Keratinocyte (primary cell): ENCODE results near the gene DLG1. TPM values are rescaled to one million over a fixed set of nuclear protein-coding genes. Genes with fewer than 3 reads are reported as not detected.

ENCODE experiments used
- DNase-seq: peaks from one replicate; pipeline ENCODE4 v3.0.0-alpha.2; 2011; ENCODE audit warnings: low read depth, missing footprints, low spot score
- FAIRE-seq: peaks from 2 replicates; lab custom pipeline; 2011; peaks lifted over from hg19 to GRCh38; lab: Jason Lieb, UNC
- H2AFZ ChIP-seq: 2 replicates; pipeline ENCODE4 v1.6.0; 2012; ENCODE audit warnings: low read length, control low read depth, inconsistent platforms; ENCODE audit not compliant: control insufficient read depth
- H3K27ac ChIP-seq: 2 replicates; pipeline ENCODE4 v1.5.1; 2011; ENCODE audit warnings: low read length; ENCODE audit not compliant: control insufficient read depth, insufficient read depth
- H3K27me3 ChIP-seq: 3 replicates; pipeline ENCODE4 v1.6.0; 2011; ENCODE audit warnings: low read length; ENCODE audit not compliant: control insufficient read depth, insufficient read depth; ENCODE audit errors: extremely low read depth
- H3K36me3 ChIP-seq, 2 experiments: 2 replicates in 1 of 2; 3 replicates in 1 of 2; pipeline ENCODE4 v1.5.1; 2011; ENCODE audit warnings: low read length in 2 of 2, mild to moderate bottlenecking in 1 of 2; ENCODE audit not compliant: control insufficient read depth in 2 of 2, insufficient read depth in 2 of 2; ENCODE audit errors: extremely low read depth in 1 of 2
- H3K4me1 ChIP-seq: 3 replicates; pipeline ENCODE4 v1.5.1; 2011; ENCODE audit warnings: low read length; ENCODE audit not compliant: control insufficient read depth, insufficient read depth; ENCODE audit errors: extremely low read depth
- H3K4me2 ChIP-seq: 3 replicates; pipeline ENCODE4 v1.6.0; 2011; ENCODE audit warnings: low read depth, low read length; ENCODE audit not compliant: control insufficient read depth, insufficient read depth; ENCODE audit errors: extremely low read depth
- H3K4me3 ChIP-seq, 3 experiments: fragments of 200-600 bp in 1 of 3; sonication (generic) in 1 of 3; 2 replicates in 2 of 3; 3 replicates in 1 of 3; pipeline ENCODE4 v1.5.1; 2011 to 2016; ENCODE audit warnings: low read length in 3 of 3, mild to moderate bottlenecking in 3 of 3, control low read depth in 2 of 3, inconsistent platforms in 1 of 3, low read depth in 1 of 3, mixed read lengths in 1 of 3, mixed run types in 1 of 3, moderate library complexity in 1 of 3; ENCODE audit not compliant: control insufficient read depth in 2 of 3, insufficient read depth in 2 of 3; ENCODE audit errors: extremely low read depth in 1 of 3
- H3K79me2 ChIP-seq: 2 replicates; pipeline ENCODE4 v1.6.0; 2012; ENCODE audit warnings: low read length; ENCODE audit not compliant: control insufficient read depth, insufficient read depth
- H3K9ac ChIP-seq: 3 replicates; pipeline ENCODE4 v1.6.0; 2011; ENCODE audit warnings: low read length; ENCODE audit not compliant: control insufficient read depth, insufficient read depth; ENCODE audit errors: extremely low read depth
- H3K9me1 ChIP-seq: 3 replicates; pipeline ENCODE4 v1.6.0; 2011; ENCODE audit warnings: low read length; ENCODE audit not compliant: control insufficient read depth, insufficient read depth; ENCODE audit errors: extremely low read depth
- H3K9me3 ChIP-seq: 2 replicates; pipeline ENCODE4 v1.5.1; 2012; ENCODE audit warnings: low read depth, low read length; ENCODE audit not compliant: control insufficient read depth
- H4K20me1 ChIP-seq: 3 replicates; pipeline ENCODE4 v1.6.0; 2011; ENCODE audit warnings: low read length; ENCODE audit not compliant: control insufficient read depth, insufficient read depth; ENCODE audit errors: extremely low read depth
- EZH2 ChIP-seq: IDR thresholded peaks from one replicate; pipeline ENCODE4 v1.6.1; 2012; ENCODE audit warnings: inconsistent platforms, mild to moderate bottlenecking, low read length, moderate library complexity
- dilution Hi-C: fragments of 300-500 bp; cut with MboI; formaldehyde crosslinking; loops from one replicate; pipeline ENCODE4 v1.7.0; 2020; ENCODE audit warnings: low sequenced_read_pairs; ENCODE audit not compliant: extremely low pct_ligation_motif_present
- polyA plus RNA-seq, 5 experiments: library from polyadenylated mRNA; depleted of rRNA in 3 of 5; stranded (reverse) in 3 of 5; stranded (forward) in 1 of 5; unstranded in 1 of 5; fragments of >200 nt; gene quantifications; 1 replicate in 1 of 5; 2 replicates in 3 of 5; 3 replicates in 1 of 5; pipeline versions ENCODE4 v1.2.1 to v1.2.3, GENCODE V29; 2011 to 2012; ENCODE audit warnings: missing spikeins in 2 of 5, low read depth in 1 of 5, low replicate concordance in 1 of 5
- TF ChIP-seq, protein P1 (sequence below), 3 experiments: IDR thresholded peaks in 1 of 3; conservative IDR thresholded peaks in 1 of 3; optimal IDR thresholded peaks in 1 of 3; 2 replicates in 2 of 3; 3 replicates in 1 of 3; pipeline versions ENCODE3 to v1.5.1; 2011; ENCODE audit warnings: low read length in 3 of 3, mild to moderate bottlenecking in 3 of 3, moderate library complexity in 2 of 3, control low read depth in 1 of 3, inconsistent platforms in 1 of 3; ENCODE audit not compliant: insufficient read depth in 2 of 3; ENCODE audit errors: extremely low read depth in 1 of 3

DLG1 gene
- polyA plus RNA-seq, 1 donor (not counting 4 experiments of a cell fraction or from before 2014, with no cell fraction given) = 139 TPM

DNA sequence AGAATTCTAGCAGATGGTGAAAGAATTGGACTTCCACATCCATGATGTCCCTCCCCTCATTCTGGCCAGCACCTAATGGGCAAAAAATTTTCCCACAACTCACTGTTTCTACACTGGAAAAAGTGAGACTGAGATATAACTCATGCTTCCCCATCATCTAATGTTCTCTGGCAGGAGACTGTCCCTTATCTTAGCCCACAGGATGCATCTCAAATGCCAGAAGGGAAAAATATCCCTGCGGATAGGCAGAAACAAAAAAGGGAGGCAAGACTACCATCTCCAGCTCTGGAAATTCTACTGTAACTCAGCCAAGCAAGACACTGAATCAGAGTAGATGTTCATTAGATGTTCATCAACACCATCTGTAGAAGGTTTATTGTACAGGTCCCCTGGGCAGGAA lies 58.6 kb downstream of the DLG1 start:
- Histone ChIP-seq H3K9me1 (no peaks in the 10 kb centered on the region), H3K9ac (no peak overlapping the region), H3K27ac (no peak overlapping the region), H3K36me3 (peaks cover 11 to 20% of the 10 kb centered on the region in 2 experiments), H4K20me1 (peaks cover 11% of the 10 kb centered on the region), H3K27me3 (no peaks in the 10 kb centered on the region), H3K4me2 (no peak overlapping the region), H3K79me2 (peaks cover 99% of the 10 kb centered on the region), H3K4me1 (no peaks in the 10 kb centered on the region), H3K4me3 (no peak overlapping the region), H2AFZ (no peak overlapping the region), H3K9me3 (peaks cover 16% of the 10 kb centered on the region)
- DNase-seq (no peak), FAIRE-seq (no peak)
- TF ChIP-seq, protein P1, sequence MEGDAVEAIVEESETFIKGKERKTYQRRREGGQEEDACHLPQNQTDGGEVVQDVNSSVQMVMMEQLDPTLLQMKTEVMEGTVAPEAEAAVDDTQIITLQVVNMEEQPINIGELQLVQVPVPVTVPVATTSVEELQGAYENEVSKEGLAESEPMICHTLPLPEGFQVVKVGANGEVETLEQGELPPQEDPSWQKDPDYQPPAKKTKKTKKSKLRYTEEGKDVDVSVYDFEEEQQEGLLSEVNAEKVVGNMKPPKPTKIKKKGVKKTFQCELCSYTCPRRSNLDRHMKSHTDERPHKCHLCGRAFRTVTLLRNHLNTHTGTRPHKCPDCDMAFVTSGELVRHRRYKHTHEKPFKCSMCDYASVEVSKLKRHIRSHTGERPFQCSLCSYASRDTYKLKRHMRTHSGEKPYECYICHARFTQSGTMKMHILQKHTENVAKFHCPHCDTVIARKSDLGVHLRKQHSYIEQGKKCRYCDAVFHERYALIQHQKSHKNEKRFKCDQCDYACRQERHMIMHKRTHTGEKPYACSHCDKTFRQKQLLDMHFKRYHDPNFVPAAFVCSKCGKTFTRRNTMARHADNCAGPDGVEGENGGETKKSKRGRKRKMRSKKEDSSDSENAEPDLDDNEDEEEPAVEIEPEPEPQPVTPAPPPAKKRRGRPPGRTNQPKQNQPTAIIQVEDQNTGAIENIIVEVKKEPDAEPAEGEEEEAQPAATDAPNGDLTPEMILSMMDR (optimal IDR thresholded peaks at IDR 0.05 in 1 of 3, IDR thresholded peaks at IDR 0.05 in 1 of 3, conservative IDR thresholded peaks at IDR 0.05 in 1 of 3; ENCODE audit: extremely low read depth in 1 of 3, insufficient read depth in 2 of 3, low read length in 3 of 3) = no peak
- TF ChIP-seq EZH2 = no peak
- dilution Hi-C loops = no loop called here

DNA sequence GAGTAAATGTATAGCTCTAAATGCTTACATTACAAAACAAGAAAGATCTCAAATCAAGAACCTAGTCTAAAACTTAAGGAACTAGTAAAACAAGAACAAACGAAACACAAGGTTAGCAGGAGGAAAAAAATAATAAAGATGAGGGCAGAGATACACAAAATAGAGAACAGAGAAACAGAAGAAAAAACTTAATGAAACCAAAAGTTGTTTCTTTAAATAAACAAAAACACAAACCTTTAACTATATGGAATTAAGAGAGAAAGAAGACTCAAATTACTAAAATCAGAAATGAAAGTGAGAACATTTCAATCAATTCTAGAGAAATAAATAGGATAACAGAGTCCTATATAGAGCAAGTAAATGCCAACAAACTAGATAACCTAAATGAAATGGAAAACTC lies 59.6 kb downstream of the DLG1 start:
- H3K9me3 ChIP-seq = peaks cover 10% of the 10 kb centered on the region
- peaks cover 3 to 10% of the 10 kb centered on the region in 2 experiments for H3K36me3 ChIP-seq
- DNase-seq = no peak
- peaks cover 99% of the 10 kb centered on the region for H3K79me2 ChIP-seq
- TF ChIP-seq, protein P1 (optimal IDR thresholded peaks at IDR 0.05 in 1 of 3, IDR thresholded peaks at IDR 0.05 in 1 of 3, conservative IDR thresholded peaks at IDR 0.05 in 1 of 3; ENCODE audit: extremely low read depth in 1 of 3, insufficient read depth in 2 of 3, low read length in 3 of 3) = no peak
- no peak for TF ChIP-seq EZH2
- dilution Hi-C loops = no loop called here
- no peak overlapping the region for H3K9ac ChIP-seq
- no peaks in the 10 kb centered on the region for H3K9me1 ChIP-seq
- no peaks in the 10 kb centered on the region for H3K4me1 ChIP-seq
- no peak for FAIRE-seq
- H3K4me2 ChIP-seq = no peak overlapping the region
- no peak overlapping the region for H3K4me3 ChIP-seq
- peaks cover 15% of the 10 kb centered on the region for H4K20me1 ChIP-seq
- no peak overlapping the region for H3K27ac ChIP-seq
- H2AFZ ChIP-seq = no peak overlapping the region
- no peaks in the 10 kb centered on the region for H3K27me3 ChIP-seq
